PFSK-1 (cell line): ENCODE data around the gene PHRF1.

Experiments
- FOXP2 ChIP-seq: optimal IDR thresholded peaks from 2 replicates; pipeline ENCODE3; 2011; ENCODE audit warnings: borderline replicate concordance, control low read depth, inconsistent platforms; ENCODE audit not compliant: insufficient read depth; ENCODE audit errors: extremely low read length, extremely low read depth
- POLR2AphosphoS5 ChIP-seq: IDR thresholded peaks from 2 replicates; pipeline ENCODE4 v1.6.1; 2012; ENCODE audit warnings: low read depth, mild to moderate bottlenecking, control low read depth, low read length, moderate library complexity
- REST ChIP-seq, 2 experiments: IDR thresholded peaks; 2 replicates each; pipeline versions ENCODE4 v1.6.1 to v1.8.0; 2011 to 2012; ENCODE audit warnings: low read depth in 2 of 2, low read length in 2 of 2, control low read depth in 1 of 2, inconsistent platforms in 1 of 2, mild to moderate bottlenecking in 1 of 2, moderate library complexity in 1 of 2; ENCODE audit not compliant: insufficient read depth in 1 of 2
- SIN3A ChIP-seq: IDR thresholded peaks from 2 replicates; pipeline ENCODE4 v1.6.1; 2012; ENCODE audit warnings: mild to moderate bottlenecking, low read length, moderate library complexity, borderline replicate concordance; ENCODE audit not compliant: insufficient read depth
- TAF1 ChIP-seq: IDR thresholded peaks from 2 replicates; pipeline ENCODE4 v1.6.1; 2012; ENCODE audit warnings: low read length, control low read depth, borderline replicate concordance; ENCODE audit not compliant: insufficient read depth

The PHRF1 gene

GRCh38 chr11:533586-534395 is 42.5 kb upstream of the PHRF1 start:
- TF ChIP-seq POLR2AphosphoS5, result no peak
- TF ChIP-seq TAF1, result no peak
- TF ChIP-seq FOXP2, result no peak
- no peak for TF ChIP-seq REST (IDR thresholded peaks at IDR 0.05; ENCODE audit: insufficient read depth in 1 of 2, low read depth in 2 of 2, low read length in 2 of 2)
- TF ChIP-seq SIN3A, result no peak

GRCh38 chr11:534396-535209 is 41.7 kb upstream of the PHRF1 start:
- no peak for TF ChIP-seq POLR2AphosphoS5
- TF ChIP-seq REST (IDR thresholded peaks at IDR 0.05; ENCODE audit: insufficient read depth in 1 of 2, low read depth in 2 of 2, low read length in 2 of 2), result no peak
- no peak for TF ChIP-seq FOXP2
- TF ChIP-seq TAF1, result no peak
- TF ChIP-seq SIN3A, result no peak

- no peak for TF ChIP-seq TAF1
- no peak for TF ChIP-seq REST (IDR thresholded peaks at IDR 0.05; ENCODE audit: insufficient read depth in 1 of 2, low read depth in 2 of 2, low read length in 2 of 2)
- no peak for TF ChIP-seq POLR2AphosphoS5
- TF ChIP-seq FOXP2, result no peak
- no peak for TF ChIP-seq SIN3A
Observed at GRCh38 chr11:535210-535518, 41.1 kb upstream of the PHRF1 start.

- peak; percentile 93 for TF ChIP-seq POLR2AphosphoS5
- no peak for TF ChIP-seq REST (IDR thresholded peaks at IDR 0.05; ENCODE audit: insufficient read depth in 1 of 2, low read depth in 2 of 2, low read length in 2 of 2)
- TF ChIP-seq SIN3A, result 0 out of 2 replicates have a peak, but pooled peaks have one; percentile 29
- peak; percentile 70; the same call in 1 of the 2 replicates for TF ChIP-seq TAF1
- no peak for TF ChIP-seq FOXP2
Observed at GRCh38 chr11:535519-536454, 40.5 kb upstream of the PHRF1 start, which contains the start of gene HRAS. Gene HRAS (minus strand): TSS chr11:535576.
